Mesenchymal stem cell (in vitro differentiated cells and primary cell): ENCODE measurements around the gene ARL15.
"Not testable (repeated sequence)": the region's sequence is repeated elsewhere in the genome, so short reads cannot be mapped to it uniquely, and the experiment has no call there.

Source experiments
- DNase-seq: peaks from one replicate; pipeline ENCODE4 v3.0.0-alpha.2; 2013
- H2AFZ ChIP-seq: one replicate; pipeline ENCODE4 v1.6.1; 2013; ENCODE audit warnings: low read depth, mild to moderate bottlenecking, control low read depth, inconsistent platforms, low read length, moderate library complexity
- H2AK5ac ChIP-seq: 2 replicates; pipeline ENCODE4 v1.6.1; 2013; ENCODE audit warnings: low read length, moderate library complexity, mild to moderate bottlenecking, inconsistent platforms; ENCODE audit not compliant: severe bottlenecking
- H2BK120ac ChIP-seq: one replicate; pipeline ENCODE4 v1.6.1; 2013; ENCODE audit warnings: low read depth, mild to moderate bottlenecking, inconsistent platforms, low read length, moderate library complexity
- H2BK12ac ChIP-seq, 2 experiments: one replicate each; pipeline ENCODE4 v1.6.1; 2013; ENCODE audit warnings: inconsistent platforms in 2 of 2, low read length in 2 of 2, mild to moderate bottlenecking in 2 of 2, moderate library complexity in 2 of 2, control low read depth in 1 of 2
- H2BK15ac ChIP-seq: one replicate; pipeline ENCODE4 v1.6.1; 2013; ENCODE audit warnings: mild to moderate bottlenecking, low read depth, inconsistent platforms; ENCODE audit not compliant: poor library complexity, severe bottlenecking
- H2BK5ac ChIP-seq: 2 replicates; pipeline ENCODE4 v1.6.1; 2013; ENCODE audit warnings: low read depth, mild to moderate bottlenecking, low read length, control low read depth, inconsistent platforms; ENCODE audit not compliant: poor library complexity, severe bottlenecking
- H3K14ac ChIP-seq, 2 experiments: one replicate each; pipeline ENCODE4 v1.6.1; 2013; ENCODE audit warnings: inconsistent platforms in 2 of 2, low read length in 2 of 2, control low read depth in 1 of 2, mild to moderate bottlenecking in 1 of 2, moderate library complexity in 1 of 2
- H3K18ac ChIP-seq, 2 experiments: one replicate each; pipeline ENCODE4 v1.6.1; 2013; ENCODE audit warnings: inconsistent platforms in 2 of 2, low read length in 2 of 2, control low read depth in 1 of 2, low read depth in 1 of 2, mild to moderate bottlenecking in 1 of 2
- H3K23ac ChIP-seq, 2 experiments: one replicate each; pipeline ENCODE4 v1.6.1; 2013; ENCODE audit warnings: inconsistent platforms in 2 of 2, low read length in 2 of 2, mild to moderate bottlenecking in 2 of 2, moderate library complexity in 2 of 2, control low read depth in 1 of 2
- H3K27ac ChIP-seq: 2 replicates; pipeline ENCODE4 v1.5.1; 2013; ENCODE audit warnings: mild to moderate bottlenecking, moderate library complexity, low read length, control low read depth, inconsistent platforms; ENCODE audit not compliant: poor library complexity, severe bottlenecking
- H3K27me3 ChIP-seq, 2 experiments: 2 replicates each; pipeline versions ENCODE4 v1.6.1 to v1.7.0; 2013; ENCODE audit warnings: low read length in 2 of 2, mild to moderate bottlenecking in 2 of 2, moderate library complexity in 2 of 2, control low read depth in 1 of 2, inconsistent platforms in 1 of 2; ENCODE audit not compliant: control insufficient read depth in 1 of 2, insufficient read depth in 1 of 2
- H3K36me3 ChIP-seq, 2 experiments: 2 replicates each; pipeline versions ENCODE4 v1.6.1 to v1.7.0; 2013; ENCODE audit warnings: low read length in 2 of 2, control low read depth in 1 of 2, inconsistent platforms in 1 of 2, low read depth in 1 of 2, mild to moderate bottlenecking in 1 of 2; ENCODE audit not compliant: insufficient read depth in 2 of 2, control insufficient read depth in 1 of 2
- H3K4ac ChIP-seq, 2 experiments: one replicate each; pipeline ENCODE4 v1.6.1; 2013; ENCODE audit warnings: inconsistent platforms in 2 of 2, low read length in 2 of 2, mild to moderate bottlenecking in 2 of 2, moderate library complexity in 2 of 2, control low read depth in 1 of 2, low read depth in 1 of 2
- H3K4me1 ChIP-seq: 2 replicates; pipeline ENCODE4 v1.6.1; 2013; ENCODE audit warnings: low read depth, low read length, control low read depth; ENCODE audit not compliant: control insufficient read depth, insufficient read depth
- H3K4me2 ChIP-seq: 2 replicates; pipeline ENCODE4 v1.6.1; 2013; ENCODE audit warnings: low read length, mild to moderate bottlenecking, inconsistent platforms; ENCODE audit not compliant: poor library complexity, severe bottlenecking
- H3K4me3 ChIP-seq, 2 experiments: 2 replicates each; pipeline versions ENCODE4 v1.5.1 to v1.7.0; 2013; ENCODE audit warnings: low read length in 2 of 2, mild to moderate bottlenecking in 2 of 2, control low read depth in 1 of 2, low read depth in 1 of 2; ENCODE audit not compliant: insufficient read depth in 1 of 2
- H3K79me1 ChIP-seq: replicated peaks from 2 replicates; pipeline ENCODE4 v1.6.1; 2013; ENCODE audit warnings: mild to moderate bottlenecking, control low read depth, low read length, inconsistent platforms; ENCODE audit not compliant: poor library complexity, severe bottlenecking
- H3K9ac ChIP-seq: 2 replicates; pipeline ENCODE4 v1.7.0; 2013; ENCODE audit warnings: mild to moderate bottlenecking, low read length, moderate library complexity
- H3K9me3 ChIP-seq: 2 replicates; pipeline ENCODE4 v1.7.0; 2013; ENCODE audit warnings: mild to moderate bottlenecking, low read length; ENCODE audit not compliant: control insufficient read depth
- H4K8ac ChIP-seq: one replicate; pipeline ENCODE4 v1.6.1; 2013; ENCODE audit warnings: inconsistent platforms, mild to moderate bottlenecking, low read length, moderate library complexity
- H4K91ac ChIP-seq: one replicate; pipeline ENCODE4 v1.6.1; 2013; ENCODE audit warnings: mild to moderate bottlenecking, low read length, inconsistent platforms
- WGBS: methylation state at CpG from one replicate; pipeline ENCODE4 v1.1.7; 2013; ENCODE audit warnings: mixed read lengths; 5-methylcytosine and 5-hydroxymethylcytosine counted together

Gene ARL15

DNA sequence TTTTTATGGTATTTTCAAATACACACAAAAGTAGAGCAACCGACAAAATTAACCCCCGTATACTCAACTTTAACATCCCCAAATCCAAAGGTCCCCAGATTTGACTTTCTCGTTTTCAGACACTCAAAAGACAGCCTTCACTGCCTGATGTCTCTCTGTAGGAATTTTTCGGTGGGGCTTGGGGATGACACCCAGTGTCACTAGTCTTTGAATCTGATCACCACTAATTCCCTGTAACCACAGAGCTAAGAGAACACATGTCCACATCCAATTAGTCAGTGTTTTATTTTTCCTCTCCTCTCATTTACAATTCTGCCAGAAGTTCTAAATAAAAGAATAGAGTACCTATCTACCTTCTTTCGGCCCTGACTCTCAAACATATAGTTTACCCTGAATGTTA is 324.6 kb downstream of the ARL15 start:
- WGBS: 95% methylated on average over 5 of the region's 5 CpGs
- DNase-seq: no peak
- H3K14ac ChIP-seq: no peak overlapping the region

GRCh38 chr5:53984971-53985370 is 325.4 kb downstream of the ARL15 start:
- no peak overlapping the region for H3K27ac ChIP-seq
- H3K36me3 ChIP-seq: no peaks in the 10 kb centered on the region
- H3K79me1 ChIP-seq: no peaks in the 10 kb centered on the region
- no peak overlapping the region for H2BK15ac ChIP-seq
- no peak overlapping the region for H2BK120ac ChIP-seq
- 100% methylated on average over 1 of the region's 1 CpG for WGBS
- H3K4me3 ChIP-seq: no peak overlapping the region
- DNase-seq: no peak
- H4K8ac ChIP-seq: no peak overlapping the region
- no peak overlapping the region for H2BK12ac ChIP-seq
- H3K27me3 ChIP-seq: no peaks in the 10 kb centered on the region
- peaks cover 6% of the 10 kb centered on the region for H3K9me3 ChIP-seq
- H3K9ac ChIP-seq: no peak overlapping the region
- no peak overlapping the region for H2AFZ ChIP-seq
- no peak overlapping the region for H3K23ac ChIP-seq
- H3K4me1 ChIP-seq: no peaks in the 10 kb centered on the region
- no peak overlapping the region for H3K14ac ChIP-seq
- no peak overlapping the region for H2AK5ac ChIP-seq
- no peak overlapping the region for H4K91ac ChIP-seq
- no peak overlapping the region for H3K4ac ChIP-seq
- H2BK5ac ChIP-seq: no peak overlapping the region
- H3K18ac ChIP-seq: no peak overlapping the region
- H3K4me2 ChIP-seq: no peak overlapping the region

More for the DNA sequence above, 324.6 kb downstream of the ARL15 start:
- Histone ChIP-seq H4K91ac (no peak overlapping the region), H2AK5ac (no peak overlapping the region), H2BK12ac (no peak overlapping the region), H4K8ac (no peak overlapping the region), H3K18ac (no peak overlapping the region), H3K9ac (no peak overlapping the region), H3K23ac (no peak overlapping the region), H3K27me3 (no peaks in the 10 kb centered on the region), H2BK15ac (no peak overlapping the region), H2AFZ (no peak overlapping the region), H3K4me3 (no peak overlapping the region), H3K9me3 (no peaks in the 10 kb centered on the region), H2BK120ac (no peak overlapping the region), H3K4me2 (no peak overlapping the region), H3K79me1 (no peaks in the 10 kb centered on the region), H3K4ac (no peak overlapping the region), H3K27ac (no peak overlapping the region), H3K36me3 (no peaks in the 10 kb centered on the region), H3K4me1 (no peaks in the 10 kb centered on the region), H2BK5ac (no peak overlapping the region)

- Histone ChIP-seq H4K91ac (no peak overlapping the region), H3K9ac (no peak overlapping the region), H2BK12ac (no peak overlapping the region), H3K36me3 (no peaks in the 10 kb centered on the region), H4K8ac (no peak overlapping the region), H2AFZ (no peak overlapping the region), H2BK120ac (no peak overlapping the region), H3K4me3 (no peak overlapping the region), H2BK5ac (no peak overlapping the region), H3K79me1 (no peaks in the 10 kb centered on the region), H3K27me3 (no peaks in the 10 kb centered on the region), H2AK5ac (no peak overlapping the region), H3K4me2 (no peak overlapping the region), H3K23ac (no peak overlapping the region), H3K4me1 (no peaks in the 10 kb centered on the region), H3K4ac (no peak overlapping the region), H3K27ac (no peak overlapping the region), H2BK15ac (no peak overlapping the region), H3K18ac (no peak overlapping the region), H3K14ac (no peak overlapping the region), H3K9me3 (peaks cover 7% of the 10 kb centered on the region)
- DNase-seq: no peak
- 81% methylated on average over 8 of the region's 10 CpGs for WGBS
Observed at GRCh38 chr5:53983568-53984460, 326.6 kb downstream of the ARL15 start.

DNA sequence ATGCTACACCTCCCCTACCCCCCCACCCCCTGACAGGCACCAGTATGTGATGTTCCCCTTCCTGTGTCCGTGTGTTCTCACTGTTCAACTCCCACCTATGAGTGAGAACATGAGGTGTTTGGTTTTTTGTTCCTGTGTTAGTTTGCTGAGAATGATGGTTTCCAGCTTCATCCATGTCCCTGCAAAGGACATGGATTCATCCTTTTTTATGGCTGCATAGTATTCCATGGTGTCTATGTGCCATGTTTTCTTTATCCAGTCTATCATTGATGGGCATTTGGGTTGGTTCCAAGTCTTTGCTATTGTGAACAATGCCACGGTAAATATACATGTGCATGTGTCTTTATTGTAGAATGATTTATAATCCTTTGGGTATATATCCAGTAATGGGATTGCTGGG is 328.1 kb downstream of the ARL15 start:
- not testable (repeated sequence) for H4K91ac ChIP-seq, H3K79me1 ChIP-seq, H3K4me3 ChIP-seq, H3K23ac ChIP-seq, H4K8ac ChIP-seq, H3K14ac ChIP-seq, H3K4me1 ChIP-seq, H2AFZ ChIP-seq, H2BK12ac ChIP-seq, H3K36me3 ChIP-seq, H3K9ac ChIP-seq, H3K18ac ChIP-seq, H2BK120ac ChIP-seq, H2BK5ac ChIP-seq, H3K4me2 ChIP-seq, H3K27ac ChIP-seq, DNase-seq, H2AK5ac ChIP-seq, H2BK15ac ChIP-seq, H3K9me3 ChIP-seq, H3K27me3 ChIP-seq, H3K4ac ChIP-seq
- WGBS: no CpG with 5 or more reads among the region's 2 CpGs
